ENCODE results near the gene MGMT. TPM values are rescaled to one million over a fixed set of nuclear protein-coding genes. Genes with fewer than 3 reads are reported as not detected.

Gene MGMT
- total and polyA plus RNA-seq, 9 donors: 4.5 to 53.3 (median 25.4) TPM

DNA sequence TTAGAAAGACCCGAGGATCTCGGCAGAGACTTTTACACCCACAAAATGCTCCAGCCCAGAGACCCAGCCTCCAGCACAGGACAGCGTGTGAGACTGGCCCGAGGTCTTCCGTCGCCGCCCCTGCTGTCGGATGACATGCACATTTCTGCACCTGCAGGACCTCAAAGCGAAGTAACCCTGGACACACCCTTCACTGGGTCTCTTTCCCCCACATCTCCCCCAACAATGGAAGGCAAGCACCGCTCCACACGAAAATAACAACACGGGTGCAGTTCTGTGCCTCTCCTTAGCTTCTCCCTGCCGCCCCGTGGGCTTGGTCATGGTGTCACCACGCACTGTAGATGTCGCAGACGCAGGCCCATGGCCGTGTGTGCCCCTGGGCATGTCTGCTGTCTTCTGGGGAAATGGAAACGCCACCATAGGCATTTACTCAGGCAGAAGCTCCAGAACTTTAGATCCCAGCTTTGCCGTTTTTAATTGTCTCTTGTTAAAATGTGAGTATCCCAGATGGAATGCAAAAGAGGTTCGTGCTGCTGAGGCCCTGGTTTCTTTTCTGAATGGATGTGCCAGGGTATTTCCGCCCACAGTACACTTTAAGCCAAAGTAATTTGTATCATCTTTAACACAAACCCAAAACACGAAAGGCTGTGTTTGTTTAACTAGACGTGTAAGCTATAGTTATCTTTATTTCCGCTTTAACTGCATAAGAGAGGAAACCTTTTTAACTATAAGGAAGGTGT lies 237.9 kb downstream of the MGMT start:
- Histone ChIP-seq H3K9me3 (no peaks in the 10 kb centered on the region), H3K4me1 (ENCODE audit: insufficient read depth) (peaks cover 5% of the 10 kb centered on the region), H3K27me3 (no peaks in the 10 kb centered on the region), H3K27ac (no peak overlapping the region), H3K4me3 (no peak overlapping the region), H3K36me3 (no peaks in the 10 kb centered on the region)
- intact Hi-C loops (cut with DNase I): no loop called here
- DNase-seq: no peak
- WGBS, 3 donors: 84 to 88% (median 87%) methylated on average over 25 of the region's 25 CpGs
- no peak for TF ChIP-seq EP300 (IDR thresholded peaks at IDR 0.05)
- no peak for TF ChIP-seq POLR2A (IDR thresholded peaks at IDR 0.05)
- TF ChIP-seq, protein P1, sequence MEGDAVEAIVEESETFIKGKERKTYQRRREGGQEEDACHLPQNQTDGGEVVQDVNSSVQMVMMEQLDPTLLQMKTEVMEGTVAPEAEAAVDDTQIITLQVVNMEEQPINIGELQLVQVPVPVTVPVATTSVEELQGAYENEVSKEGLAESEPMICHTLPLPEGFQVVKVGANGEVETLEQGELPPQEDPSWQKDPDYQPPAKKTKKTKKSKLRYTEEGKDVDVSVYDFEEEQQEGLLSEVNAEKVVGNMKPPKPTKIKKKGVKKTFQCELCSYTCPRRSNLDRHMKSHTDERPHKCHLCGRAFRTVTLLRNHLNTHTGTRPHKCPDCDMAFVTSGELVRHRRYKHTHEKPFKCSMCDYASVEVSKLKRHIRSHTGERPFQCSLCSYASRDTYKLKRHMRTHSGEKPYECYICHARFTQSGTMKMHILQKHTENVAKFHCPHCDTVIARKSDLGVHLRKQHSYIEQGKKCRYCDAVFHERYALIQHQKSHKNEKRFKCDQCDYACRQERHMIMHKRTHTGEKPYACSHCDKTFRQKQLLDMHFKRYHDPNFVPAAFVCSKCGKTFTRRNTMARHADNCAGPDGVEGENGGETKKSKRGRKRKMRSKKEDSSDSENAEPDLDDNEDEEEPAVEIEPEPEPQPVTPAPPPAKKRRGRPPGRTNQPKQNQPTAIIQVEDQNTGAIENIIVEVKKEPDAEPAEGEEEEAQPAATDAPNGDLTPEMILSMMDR (IDR thresholded peaks at IDR 0.05): no peak

DNA sequence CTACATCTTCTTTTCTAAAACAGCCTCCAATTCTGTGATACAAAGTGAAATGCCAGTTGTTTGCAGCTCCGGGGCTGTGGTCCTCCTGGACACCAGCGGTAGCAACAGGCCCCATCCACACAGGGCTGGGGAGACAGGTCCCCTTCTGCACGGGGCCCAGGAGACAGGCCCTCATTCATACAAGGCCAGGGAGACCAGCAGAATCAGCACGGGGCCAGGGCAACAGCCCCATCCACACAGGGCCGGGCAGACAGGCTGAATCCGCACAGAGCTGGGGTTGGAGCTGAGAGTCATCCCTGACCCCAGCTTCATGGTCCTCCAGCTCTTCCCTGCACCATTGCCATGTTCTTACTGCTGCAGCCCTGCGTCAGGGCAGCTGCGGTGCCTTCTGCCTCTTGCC lies 238.6 kb downstream of the MGMT start:
- no peak overlapping the region for H3K4me3 ChIP-seq
- no peaks in the 10 kb centered on the region for H3K9me3 ChIP-seq
- peaks cover 5% of the 10 kb centered on the region for H3K4me1 ChIP-seq (ENCODE audit: insufficient read depth)
- DNase-seq: no peak
- TF ChIP-seq EP300 (IDR thresholded peaks at IDR 0.05): no peak
- no peak for TF ChIP-seq POLR2A (IDR thresholded peaks at IDR 0.05)
- TF ChIP-seq, protein P1 (IDR thresholded peaks at IDR 0.05): no peak
- WGBS, 3 donors: 89 to 97% (median 96%) methylated on average over 8 of the region's 8 CpGs
- intact Hi-C loops (cut with DNase I): no loop called here
- H3K36me3 ChIP-seq: no peaks in the 10 kb centered on the region
- H3K27ac ChIP-seq: no peak overlapping the region
- H3K27me3 ChIP-seq: no peaks in the 10 kb centered on the region

DNA sequence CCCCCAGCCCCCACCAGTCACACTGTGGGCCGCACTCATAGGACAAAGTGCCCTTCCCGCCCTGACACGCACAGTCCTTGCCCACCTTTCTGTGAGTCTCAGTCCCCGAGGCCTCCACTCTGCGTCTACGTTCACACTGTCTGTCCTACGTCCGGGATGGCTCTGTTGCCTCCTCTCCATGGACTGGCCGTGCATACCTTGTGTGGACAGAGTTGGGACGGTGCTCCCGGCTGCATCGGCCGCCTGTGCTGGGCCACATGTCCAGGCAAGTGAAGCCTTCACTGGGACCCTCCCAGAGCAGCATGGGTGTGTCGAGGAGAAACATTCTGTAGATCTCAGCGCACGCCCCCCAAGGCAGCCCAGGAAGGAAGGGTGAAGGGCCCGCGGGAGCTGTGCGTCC lies 239.0 kb downstream of the MGMT start:
- intact Hi-C loops (cut with DNase I): no loop called here

DNA sequence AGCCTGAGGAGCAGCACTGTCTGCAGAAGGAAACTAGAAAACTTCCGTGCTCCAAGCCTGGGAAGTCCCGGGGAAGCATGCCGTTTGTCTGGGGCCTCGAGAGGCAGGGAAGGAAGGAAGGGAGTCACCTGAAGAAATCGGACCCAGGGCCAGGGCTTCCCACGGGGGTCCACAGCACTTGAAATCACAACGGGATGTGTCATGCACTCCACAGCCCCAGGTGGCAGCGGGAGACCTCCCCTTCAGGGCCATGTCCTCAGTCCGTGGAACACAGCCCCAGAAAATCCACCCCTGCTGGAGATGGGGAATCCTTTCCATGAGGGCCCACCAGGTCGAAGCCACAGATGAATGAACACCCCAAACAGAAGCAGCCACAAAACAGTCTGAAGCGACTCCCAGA lies 239.5 kb downstream of the MGMT start:
- WGBS, 3 donors: 91 to 94% (median 94%) methylated on average over 10 to 11 of the region's 11 CpGs
- H3K4me3 ChIP-seq: no peak overlapping the region
- H3K27me3 ChIP-seq: no peaks in the 10 kb centered on the region
- TF ChIP-seq, protein P1 (IDR thresholded peaks at IDR 0.05): no peak
- TF ChIP-seq POLR2A (IDR thresholded peaks at IDR 0.05) (no peak), EP300 (IDR thresholded peaks at IDR 0.05) (no peak)
- H3K36me3 ChIP-seq: no peaks in the 10 kb centered on the region
- intact Hi-C loops (cut with DNase I): no loop called here
- no peaks in the 10 kb centered on the region for H3K9me3 ChIP-seq
- no peak for DNase-seq
- peaks cover 5% of the 10 kb centered on the region for H3K4me1 ChIP-seq (ENCODE audit: insufficient read depth)
- H3K27ac ChIP-seq: no peak overlapping the region

More for the DNA sequence above, 239.0 kb downstream of the MGMT start:
- H3K36me3 ChIP-seq: no peaks in the 10 kb centered on the region
- TF ChIP-seq EP300 (IDR thresholded peaks at IDR 0.05): no peak
- TF ChIP-seq POLR2A (IDR thresholded peaks at IDR 0.05): no peak
- H3K4me1 ChIP-seq (ENCODE audit: insufficient read depth): peaks cover 5% of the 10 kb centered on the region
- no peaks in the 10 kb centered on the region for H3K27me3 ChIP-seq
- WGBS, 3 donors: 95 to 98% (median 98%) methylated on average over 19 of the region's 19 CpGs
- H3K27ac ChIP-seq: no peak overlapping the region
- no peak for DNase-seq
- H3K4me3 ChIP-seq: no peak overlapping the region
- H3K9me3 ChIP-seq: no peaks in the 10 kb centered on the region

All from ovary (tissue), 9 donors.